Fibroblast of peridontal ligament (primary cell): Measurements from ENCODE around the gene LONRF3.
A peak's percentile ranks its signal among the peaks of the same experiment; 100 is the strongest.
"Not testable (repeated sequence)": the region's sequence is repeated elsewhere in the genome, so short reads cannot be mapped to it uniquely, and the experiment has no call there.

Experiments
- DNase-seq: peaks from one replicate; pipeline ENCODE4 v3.0.0-alpha.2; 2010; ENCODE audit errors: extremely low read depth

LONRF3 gene

GRCh38 chrX:118988911-118989310 lies 14.5 kb downstream of the LONRF3 start:
- DNase-seq, result no peak

GRCh38 chrX:118989886-118990285 lies 15.5 kb downstream of the LONRF3 start:
- no peak for DNase-seq

DNA sequence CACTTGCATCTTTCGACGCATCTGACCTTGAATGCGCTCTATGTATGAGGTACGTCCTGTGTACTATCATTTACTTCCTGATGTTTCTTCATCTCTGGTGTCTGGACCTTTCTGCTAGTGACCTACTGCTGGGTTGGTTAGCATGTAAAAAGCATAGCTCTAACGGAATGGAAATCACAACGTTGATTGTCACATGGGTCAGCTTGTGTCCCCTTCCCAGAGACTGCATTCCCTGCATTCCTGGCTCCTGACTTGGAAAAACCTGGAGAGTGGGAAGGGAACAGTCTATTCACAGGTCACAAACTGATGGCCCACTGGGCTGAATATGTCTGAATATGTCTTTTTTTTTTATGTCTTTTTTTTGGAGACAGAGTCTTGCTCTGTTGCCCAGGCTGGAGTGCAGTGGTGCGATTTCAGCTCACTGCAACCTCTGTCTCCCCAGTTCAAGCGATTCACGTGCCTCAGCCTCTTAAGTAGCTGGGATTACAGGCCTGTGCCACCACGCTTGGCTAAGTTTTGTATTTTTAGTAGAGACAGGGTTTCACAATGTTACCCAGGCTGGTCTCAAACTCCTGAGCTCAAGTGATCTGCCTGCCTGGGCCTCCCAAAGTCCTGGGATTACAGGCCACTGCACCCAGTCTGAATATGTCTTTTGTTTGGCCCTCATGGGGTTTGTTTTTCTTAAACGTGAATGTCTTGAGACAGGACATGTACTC lies 16.3 kb downstream of the LONRF3 start:
- DNase-seq, result no peak

DNA sequence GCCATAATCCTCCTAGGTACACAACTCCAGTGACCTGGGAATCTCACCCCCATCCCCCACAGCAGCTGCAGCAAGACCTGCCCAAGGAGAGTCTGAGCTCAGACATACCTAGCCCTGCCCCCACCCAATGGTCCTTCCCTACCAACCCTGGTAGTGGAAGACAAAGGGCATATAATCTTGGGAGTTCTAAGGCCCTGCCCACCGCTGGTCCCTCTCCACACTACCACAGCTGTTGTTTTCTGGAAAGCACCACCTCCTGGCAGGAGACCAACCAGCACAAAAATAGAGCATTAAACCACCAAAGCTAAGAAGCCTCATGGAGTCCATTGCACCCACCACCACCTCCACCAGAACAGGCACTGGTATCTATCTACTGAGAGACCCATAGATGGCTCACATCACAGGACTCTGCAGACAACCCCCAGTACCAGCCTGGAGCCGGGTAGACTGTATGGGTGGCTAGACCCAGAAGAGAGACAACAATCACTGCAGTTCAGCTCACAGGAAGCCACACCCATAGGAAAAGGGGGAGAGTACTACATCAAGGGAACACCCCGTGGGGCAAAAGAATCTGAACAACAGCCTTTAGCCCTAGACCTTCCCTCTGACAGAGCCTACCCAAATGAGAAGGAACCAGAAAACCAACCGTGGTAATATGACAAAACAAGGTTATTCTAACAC lies 18.2 kb downstream of the LONRF3 start:
- not testable (repeated sequence) for DNase-seq

DNA sequence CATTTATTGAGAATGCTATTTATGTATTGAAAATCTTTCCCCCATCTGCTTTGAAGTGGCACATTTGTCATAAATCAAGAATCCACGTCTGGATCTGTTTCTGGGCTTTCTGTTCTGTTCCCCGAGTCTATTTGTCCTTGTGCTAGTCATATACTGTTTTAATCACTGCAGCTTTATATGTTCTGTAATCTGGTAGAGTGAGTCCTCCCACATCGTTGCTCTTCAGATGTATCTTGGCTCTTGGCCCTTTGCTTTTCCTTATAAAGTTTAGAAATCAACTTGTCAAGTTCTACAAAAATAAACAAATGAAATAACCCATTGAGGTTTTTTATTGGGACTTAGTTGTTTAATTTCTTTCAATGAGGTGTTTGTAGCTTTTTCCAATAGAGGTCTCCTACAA lies 29.0 kb downstream of the LONRF3 start:
- no peak for DNase-seq

- peak; percentile 24 for DNase-seq
Measured at GRCh38 chrX:119004920-119005524, 30.6 kb downstream of the LONRF3 start.

- no peak for DNase-seq
Measured at GRCh38 chrX:119007189-119007770, 32.9 kb downstream of the LONRF3 start.

DNA sequence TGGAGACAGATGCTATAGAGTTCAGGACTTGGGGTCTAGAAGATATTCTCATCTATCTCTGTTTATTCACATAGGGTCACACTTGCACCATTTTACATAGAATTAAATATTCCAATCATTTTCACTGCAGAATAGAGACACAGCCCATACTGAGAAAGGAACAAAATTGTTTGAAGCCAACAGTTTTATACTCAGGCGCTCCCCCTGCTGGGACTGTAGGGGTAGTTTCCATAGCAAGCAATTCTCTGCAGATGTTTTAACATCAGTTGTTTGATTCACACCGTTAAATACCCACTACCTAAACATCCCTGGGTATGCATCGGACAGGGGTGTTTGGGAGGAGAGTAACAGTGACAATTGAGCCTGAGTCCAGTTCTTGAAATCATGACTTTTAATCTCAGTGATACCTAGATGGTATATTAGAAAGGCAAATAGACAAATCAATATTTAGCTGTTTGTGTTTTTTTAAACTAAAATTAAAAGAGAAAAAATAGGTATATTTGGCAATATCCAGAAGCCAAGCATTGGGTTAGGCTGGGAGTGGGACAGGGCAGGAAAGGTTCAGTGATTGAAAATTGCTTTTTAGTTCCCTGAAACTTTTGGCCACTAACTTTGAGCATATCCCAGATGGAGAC lies 33.8 kb downstream of the LONRF3 start:
- DNase-seq, result peak; percentile 40

DNA sequence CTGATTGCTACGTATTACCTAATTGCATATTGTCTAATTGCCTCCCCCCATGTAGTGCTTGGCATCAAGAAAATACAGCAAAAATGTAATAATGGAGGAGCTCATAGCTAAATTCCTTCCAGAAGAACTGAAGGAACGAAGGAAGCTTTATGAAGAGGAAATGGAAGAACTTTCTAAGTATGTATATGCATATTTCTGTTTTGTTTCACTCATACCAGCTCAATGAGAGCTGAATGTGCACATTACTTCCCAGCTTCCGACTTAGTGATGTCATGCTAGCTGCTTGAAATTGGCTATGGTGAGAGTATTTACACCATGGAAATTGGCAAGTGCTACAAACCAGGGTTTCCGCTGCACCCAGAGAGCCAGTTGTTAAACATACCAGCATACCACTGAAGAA lies 34.7 kb downstream of the LONRF3 start:
- no peak for DNase-seq

DNA sequence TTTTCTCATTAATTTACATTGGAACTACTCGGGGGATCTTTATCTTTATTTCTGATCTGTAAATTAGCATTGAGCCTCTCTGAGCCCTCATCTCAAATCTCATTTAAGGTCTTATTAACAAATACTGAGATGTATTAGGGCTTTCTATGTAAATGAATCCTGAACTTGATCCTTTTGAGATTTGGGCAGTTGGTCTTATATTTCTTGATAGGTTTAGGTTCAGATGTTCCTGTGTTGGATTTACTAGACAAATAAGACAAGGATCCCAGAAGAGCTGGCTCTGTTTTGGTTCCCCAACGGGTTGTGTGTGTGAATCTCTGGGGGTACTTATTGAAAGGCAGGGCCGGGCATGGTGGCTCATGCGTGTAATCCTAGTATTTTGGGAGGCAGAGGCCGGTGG lies 36.1 kb downstream of the LONRF3 start:
- no peak for DNase-seq

GRCh38 chrX:119013164-119013563 lies 38.7 kb downstream of the LONRF3 start:
- DNase-seq, result no peak

DNA sequence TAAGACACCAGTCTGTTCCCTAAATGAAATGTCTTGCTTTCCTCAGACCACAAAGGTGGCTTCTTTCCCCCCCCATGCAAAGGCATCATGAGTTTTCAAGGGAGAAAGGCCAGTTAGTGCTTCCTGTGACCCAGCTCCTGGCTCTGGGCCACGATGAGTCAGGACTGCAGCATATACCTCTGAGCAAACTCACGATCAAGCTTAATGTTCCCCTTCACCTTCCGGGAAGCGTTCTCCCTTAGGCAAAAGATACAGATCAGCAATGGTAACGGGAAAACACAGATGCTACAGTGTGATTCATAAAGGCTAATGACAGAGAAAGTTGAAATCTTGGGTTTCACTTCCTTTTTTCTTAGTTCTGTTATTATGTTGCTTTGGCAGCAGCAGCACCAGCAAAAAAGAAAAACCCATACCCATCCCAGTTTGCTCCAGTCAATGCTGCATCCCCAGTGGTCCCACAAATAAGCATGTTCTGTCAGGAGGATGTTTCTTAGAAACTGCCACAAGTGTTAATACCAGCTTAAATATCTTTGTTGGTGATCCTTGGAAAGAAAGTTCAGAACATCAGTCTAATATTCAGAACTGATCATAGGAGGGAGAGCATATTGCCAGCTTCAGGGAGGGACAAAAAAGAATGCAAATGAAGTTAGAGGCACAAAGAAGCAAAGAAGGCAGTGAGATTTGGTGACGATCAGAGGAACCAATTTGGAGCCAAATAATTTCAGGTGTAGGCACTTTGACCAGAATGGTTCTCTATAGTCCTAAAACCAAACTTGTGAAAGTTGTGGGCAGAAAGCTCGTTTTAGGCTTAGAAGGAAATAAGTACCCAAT lies 41.2 kb downstream of the LONRF3 start:
- peak; percentile 40 for DNase-seq

DNA sequence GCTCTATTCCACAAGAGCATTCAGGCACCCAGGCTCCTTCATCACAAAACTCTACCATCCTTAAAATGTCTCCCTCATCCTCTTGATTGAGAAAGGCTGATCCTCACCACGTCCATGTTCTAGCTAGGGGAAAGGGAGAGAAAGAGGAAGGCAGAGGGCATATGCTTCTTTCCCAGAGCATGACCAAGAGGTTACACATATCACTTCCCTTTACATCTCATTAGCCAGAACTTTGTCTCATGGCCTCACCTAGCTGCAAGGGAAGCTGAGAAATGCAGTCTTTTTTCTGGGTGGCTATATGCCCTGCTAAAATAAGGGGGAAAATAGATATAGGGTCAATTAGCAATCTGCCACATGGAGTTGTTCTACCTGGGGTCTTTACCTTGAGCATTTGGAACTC lies 42.7 kb downstream of the LONRF3 start:
- no peak for DNase-seq

GRCh38 chrX:119025900-119026299 lies 51.5 kb downstream of the LONRF3 start:
- no peak for DNase-seq

DNA sequence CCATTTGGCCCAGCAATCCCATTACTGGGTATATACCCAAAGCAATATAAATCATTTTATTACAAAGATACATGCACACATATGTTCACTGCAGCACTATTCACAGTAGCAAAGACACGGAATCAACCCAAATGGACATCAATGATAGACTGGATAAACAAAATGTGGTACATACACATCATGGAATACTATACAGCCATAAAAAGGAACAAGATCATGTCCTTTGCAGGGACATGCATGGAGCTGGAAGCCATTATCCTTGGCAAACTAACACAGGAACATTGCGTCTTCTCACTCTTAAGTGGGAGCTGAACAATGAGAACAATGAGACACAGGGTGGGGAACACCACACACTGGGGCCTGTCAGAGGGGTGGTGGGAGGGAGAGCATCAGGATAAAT lies 51.9 kb downstream of the LONRF3 start:
- not testable (repeated sequence) for DNase-seq

- DNase-seq, result not testable (repeated sequence)
Measured at GRCh38 chrX:119027960-119028732, 53.7 kb downstream of the LONRF3 start.

DNA sequence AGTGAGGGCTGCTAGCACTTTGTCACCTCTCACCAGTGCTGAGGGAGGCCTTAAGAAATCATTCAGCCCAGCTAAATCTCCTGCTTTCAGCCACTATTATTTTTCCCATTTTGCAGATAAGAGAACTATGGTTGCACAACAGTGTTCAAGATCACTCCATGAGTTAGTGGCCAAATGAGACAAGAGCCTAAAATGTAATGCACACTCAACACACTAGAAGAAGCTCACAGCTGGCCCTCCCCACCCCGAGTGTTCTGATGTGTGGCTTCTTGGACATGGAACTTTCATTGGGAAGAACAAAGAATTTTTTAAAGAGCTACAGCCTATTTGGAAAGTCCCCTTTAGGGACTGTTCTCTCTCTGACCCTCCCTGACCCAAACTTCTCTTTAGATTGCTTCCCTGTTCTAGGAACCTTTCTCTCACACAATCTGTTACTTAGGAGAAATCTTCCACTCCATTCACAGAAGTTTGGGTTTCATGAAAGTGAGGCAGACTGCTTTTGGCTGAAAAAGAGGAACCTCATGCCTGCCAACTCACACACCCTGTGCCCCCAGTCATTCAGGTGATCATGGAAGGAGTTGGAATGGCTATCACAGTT lies 54.4 kb downstream of the LONRF3 start:
- no peak for DNase-seq

- not testable (repeated sequence) for DNase-seq
Measured at GRCh38 chrX:119029656-119030055, 55.2 kb downstream of the LONRF3 start.

DNA sequence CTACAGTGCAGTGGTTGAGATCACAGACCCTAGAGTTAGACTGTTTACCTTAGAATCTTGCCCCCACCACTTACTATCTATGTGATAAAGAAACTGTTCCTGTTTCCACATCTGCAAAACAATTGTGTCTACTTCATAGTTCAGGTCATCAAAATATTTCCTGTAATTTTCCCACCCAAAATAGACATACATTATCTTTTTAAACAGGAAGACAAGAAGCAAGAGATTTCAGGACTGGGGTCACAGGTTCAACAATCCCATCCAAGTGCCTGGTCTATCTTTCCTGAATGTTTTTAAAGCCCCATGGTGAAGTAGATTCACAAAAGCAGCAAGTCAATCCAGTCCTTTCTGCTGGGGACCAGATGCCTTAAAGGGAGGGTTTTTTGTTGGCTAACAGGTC lies 56.6 kb downstream of the LONRF3 start:
- no peak for DNase-seq
